Measurements from ENCODE around the gene SYNGAP1. TPM values are rescaled to one million over a fixed set of nuclear protein-coding genes. Genes with fewer than 3 reads are reported as not detected.
A peak's percentile ranks its signal among the peaks of the same experiment; 100 is the strongest.

Gene SYNGAP1
- polyA plus RNA-seq, 3 donors, result 31.5 to 40.8 (median 37.8) TPM

GRCh38 chr6:33420491-33421343 is 852 bp downstream of the SYNGAP1 start:
- DNase-seq, result no peak

- no peak for DNase-seq
Measured at GRCh38 chr6:33421344-33421643, 1.4 kb downstream of the SYNGAP1 start.

- DNase-seq, result no peak
Measured at GRCh38 chr6:33423777-33424176, 3.9 kb downstream of the SYNGAP1 start.

- no peak for DNase-seq
Measured at GRCh38 chr6:33424855-33425667, 5.2 kb downstream of the SYNGAP1 start.

- peak; percentile 82 for DNase-seq
Measured at GRCh38 chr6:33425668-33426577, 6.1 kb downstream of the SYNGAP1 start.

GRCh38 chr6:33426590-33427511 is 7.0 kb downstream of the SYNGAP1 start:
- DNase-seq, result no peak

- no peak for DNase-seq
Measured at GRCh38 chr6:33427585-33428223, 7.8 kb downstream of the SYNGAP1 start.

GRCh38 chr6:33428224-33428965 is 8.5 kb downstream of the SYNGAP1 start:
- no peak for DNase-seq

GRCh38 chr6:33428966-33429749 is 9.3 kb downstream of the SYNGAP1 start:
- DNase-seq, result no peak

GRCh38 chr6:33429750-33430052 is 9.8 kb downstream of the SYNGAP1 start:
- DNase-seq, result no peak

- no peak for DNase-seq
Measured at GRCh38 chr6:33430334-33430733, 10.5 kb downstream of the SYNGAP1 start.

- DNase-seq, result peak; percentile 76
Measured at GRCh38 chr6:33430991-33431879, 11.4 kb downstream of the SYNGAP1 start.

- DNase-seq, result no peak
Measured at GRCh38 chr6:33431880-33432541, 12.1 kb downstream of the SYNGAP1 start.

GRCh38 chr6:33432546-33432945 is 12.7 kb downstream of the SYNGAP1 start:
- DNase-seq, result no peak

GRCh38 chr6:33433001-33433543 is 13.2 kb downstream of the SYNGAP1 start:
- no peak for DNase-seq

- no peak for DNase-seq
Measured at GRCh38 chr6:33433544-33434191, 13.8 kb downstream of the SYNGAP1 start.

GRCh38 chr6:33434961-33435360 is 15.1 kb downstream of the SYNGAP1 start:
- no peak for DNase-seq
